ENCODE data around the gene SLC12A8. TPM values are rescaled to one million over a fixed set of nuclear protein-coding genes. Genes with fewer than 3 reads are reported as not detected.

Gene SLC12A8
- polyA plus RNA-seq, 4 donors = 5.3 to 7.9 (median 6.0) TPM

DNA sequence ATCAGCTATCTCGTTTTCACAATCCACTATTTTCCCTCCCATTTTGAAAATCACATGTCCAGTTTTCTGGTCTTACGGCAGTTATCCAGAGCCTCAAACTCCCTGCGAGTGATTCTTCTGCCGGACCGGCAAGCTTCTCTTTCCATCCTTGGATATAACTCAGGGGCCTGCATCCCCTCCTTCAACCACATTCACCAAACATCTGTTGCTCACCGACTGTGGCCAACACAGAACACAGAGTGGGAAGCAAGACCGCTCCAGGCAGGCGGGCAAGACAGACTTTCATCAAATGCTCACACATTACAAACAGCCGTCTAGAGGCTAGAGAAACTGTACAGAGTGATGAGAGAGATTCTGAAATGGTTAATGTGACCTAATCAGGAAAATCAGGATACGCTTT lies 7.6 kb upstream of the SLC12A8 start:
- no peak for DNase-seq (ENCODE audit: low read depth in 4 of 4, low spot score in 2 of 4)

DNA sequence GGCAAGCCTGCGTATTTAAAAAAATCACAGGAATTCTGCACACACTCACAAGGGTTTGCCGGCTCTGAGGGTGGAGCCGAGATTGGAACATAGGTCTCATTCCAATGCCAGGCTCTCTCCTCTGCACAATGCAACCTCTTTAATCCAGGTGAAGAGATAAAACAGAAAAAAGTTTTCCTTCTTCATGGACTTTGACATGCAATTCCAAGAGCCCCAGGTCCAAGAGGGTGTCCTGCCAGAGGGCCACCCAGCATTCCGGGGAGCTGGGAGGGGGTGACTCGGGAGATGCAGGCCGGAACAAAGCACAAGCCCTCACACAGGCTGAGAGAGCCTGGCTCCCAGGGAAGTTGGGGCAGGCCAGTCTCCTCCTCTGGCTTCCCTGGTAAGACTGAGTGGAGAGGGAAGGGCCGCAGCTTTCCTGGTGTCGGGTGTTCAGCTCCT lies 6.7 kb upstream of the SLC12A8 start:
- DNase-seq (ENCODE audit: low read depth in 4 of 4, low spot score in 2 of 4) = no peak

DNA sequence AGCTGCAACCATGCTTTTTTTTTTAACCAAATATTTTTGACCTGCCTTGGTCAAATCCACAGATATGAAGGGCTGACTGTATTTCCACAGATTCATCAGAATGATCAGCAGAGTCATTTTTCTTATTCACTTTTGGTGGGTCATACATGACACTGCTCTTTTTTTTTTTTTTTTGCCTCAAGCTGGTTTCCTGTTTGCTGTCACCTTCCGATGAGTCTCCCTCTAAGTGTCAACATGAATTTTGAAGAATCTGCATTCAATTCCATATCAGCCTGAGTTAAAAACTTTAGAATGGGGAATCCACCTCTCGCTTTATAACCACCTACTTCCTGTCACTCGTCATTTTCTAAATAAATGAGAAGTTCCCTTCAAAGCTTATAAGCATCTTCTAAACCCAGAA lies 2.2 kb upstream of the SLC12A8 start:
- DNase-seq (ENCODE audit: low read depth in 4 of 4, low spot score in 2 of 4) = no peak

DNA sequence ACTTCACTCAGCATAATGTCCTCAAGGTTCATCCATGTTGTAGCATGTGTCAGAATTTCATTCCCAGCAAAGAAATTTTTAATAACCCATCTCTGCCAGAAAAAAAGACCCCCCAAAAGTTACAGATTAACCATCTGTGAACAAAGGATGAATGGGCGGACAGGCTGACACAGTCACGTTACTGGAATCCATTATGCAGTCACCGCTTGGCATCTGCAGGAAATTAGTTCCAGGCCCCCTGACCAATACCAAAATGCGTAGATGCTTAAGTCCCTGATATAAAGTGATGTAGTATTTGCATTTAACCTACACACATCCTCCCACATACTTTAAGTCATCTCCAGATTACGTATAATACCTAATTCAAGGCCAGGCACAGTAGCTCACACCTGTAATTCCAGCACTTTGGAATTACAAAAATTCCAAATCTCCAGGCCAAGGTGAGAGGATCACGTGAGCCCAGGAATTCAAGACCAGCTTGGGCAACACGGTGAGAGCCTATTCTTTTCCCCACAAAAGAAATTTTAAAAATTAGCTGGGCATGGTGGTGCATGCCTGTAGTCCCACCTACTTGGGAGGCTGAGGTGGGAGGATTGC lies 1.5 kb upstream of the SLC12A8 start:
- DNase-seq (ENCODE audit: low read depth in 4 of 4, low spot score in 2 of 4) = no peak

DNA sequence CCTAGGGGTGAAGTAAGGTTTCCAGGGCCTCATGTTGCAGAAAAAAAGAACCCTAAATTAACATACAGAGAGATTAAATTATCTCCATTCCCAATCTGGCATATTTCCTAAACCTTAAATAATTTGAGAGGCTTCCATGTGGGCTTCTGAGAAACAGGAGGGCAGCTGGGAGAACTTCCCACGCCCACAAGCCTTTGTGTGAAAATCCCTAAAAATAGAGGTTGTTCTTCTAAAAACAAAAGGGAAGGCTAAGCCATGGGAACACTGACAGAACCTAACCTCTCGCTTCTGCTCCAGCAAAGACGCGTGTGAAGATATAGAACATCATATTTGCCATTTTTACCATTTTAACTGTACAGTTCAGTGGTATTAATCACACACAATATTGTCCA lies 812 bp upstream of the SLC12A8 start:
- no peak for DNase-seq (ENCODE audit: low read depth in 4 of 4, low spot score in 2 of 4)

DNA sequence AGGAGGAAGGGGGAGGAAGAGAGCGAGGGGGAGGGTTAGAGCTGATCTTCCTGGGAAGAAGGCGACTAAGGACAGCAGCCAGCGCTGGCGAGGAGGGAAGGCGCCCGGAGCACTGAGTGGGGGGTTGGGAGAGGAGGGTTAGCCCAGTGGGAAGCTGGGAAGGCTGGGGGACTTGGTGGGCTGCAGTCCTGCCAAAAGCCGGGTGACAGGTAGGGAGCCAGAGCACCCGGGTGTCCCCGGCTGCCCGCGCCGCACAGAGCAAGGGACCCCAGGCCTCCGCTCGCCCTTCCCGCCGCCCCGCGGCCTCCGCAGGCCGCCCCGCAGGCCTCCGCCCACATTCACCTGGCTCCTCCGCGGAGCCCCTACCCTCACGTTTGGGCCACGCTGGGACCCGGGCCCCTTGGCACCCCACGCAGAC lies 448 bp downstream of the SLC12A8 start:
- DNase-seq (ENCODE audit: low read depth in 4 of 4, low spot score in 2 of 4) = no peak

DNA sequence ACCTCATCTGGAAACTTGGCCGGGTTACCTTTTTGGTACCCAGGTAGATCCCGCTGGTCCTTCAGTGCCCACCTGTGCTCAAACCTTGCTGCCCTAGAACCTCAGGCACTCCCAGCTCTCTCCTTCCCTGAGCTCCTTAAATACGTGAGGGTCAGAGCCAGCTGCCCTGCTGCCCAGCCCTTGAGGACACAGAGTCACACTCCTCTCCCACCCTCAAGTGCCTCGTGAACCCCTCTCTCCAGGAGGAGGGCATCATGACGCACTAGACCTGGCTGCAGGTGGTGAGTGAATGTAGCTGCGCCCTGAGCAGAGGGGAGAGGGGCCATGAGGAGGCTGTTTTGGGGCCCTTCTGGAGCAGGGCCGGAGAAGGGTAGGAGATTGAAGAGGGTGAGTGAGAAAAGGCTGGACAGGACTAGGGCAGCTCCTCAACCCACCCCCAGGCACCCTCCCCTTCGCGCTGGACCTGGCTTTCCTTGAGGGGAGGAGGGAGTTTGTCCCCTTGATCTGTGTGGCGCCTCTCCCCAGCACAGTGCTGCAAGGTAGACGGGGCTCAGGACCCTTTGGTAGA lies 941 bp downstream of the SLC12A8 start:
- no peak for DNase-seq (ENCODE audit: low read depth in 4 of 4, low spot score in 2 of 4)

DNA sequence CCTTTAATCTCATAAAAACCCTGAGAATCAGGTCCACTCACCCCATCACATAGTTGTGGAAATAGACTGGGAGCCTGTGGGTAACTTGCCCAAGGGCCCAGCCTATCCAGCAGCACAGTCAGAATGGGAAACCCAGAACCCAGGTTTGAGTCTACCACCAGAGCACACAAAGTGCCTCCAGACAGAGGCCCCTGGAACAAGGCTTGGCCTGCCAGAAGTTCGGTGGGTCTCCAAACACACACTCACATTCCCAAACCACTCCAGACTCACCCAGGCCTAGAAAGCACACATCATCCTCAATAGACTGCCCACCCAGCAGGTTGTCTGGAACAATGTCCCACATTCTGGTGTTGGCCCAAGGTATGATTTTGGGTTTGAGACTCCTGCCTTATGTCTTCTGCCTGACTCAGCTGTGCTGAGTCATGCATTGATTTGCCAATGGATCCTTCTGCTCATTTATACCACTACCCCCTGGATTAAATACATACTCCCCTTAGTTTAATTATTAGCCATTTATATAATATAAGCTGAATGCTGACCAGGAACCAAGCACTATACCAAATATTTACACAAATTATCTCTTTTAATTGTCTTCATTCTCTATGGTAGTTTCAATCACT lies 4.5 kb downstream of the SLC12A8 start:
- DNase-seq (ENCODE audit: low read depth in 4 of 4, low spot score in 2 of 4) = no peak

DNA sequence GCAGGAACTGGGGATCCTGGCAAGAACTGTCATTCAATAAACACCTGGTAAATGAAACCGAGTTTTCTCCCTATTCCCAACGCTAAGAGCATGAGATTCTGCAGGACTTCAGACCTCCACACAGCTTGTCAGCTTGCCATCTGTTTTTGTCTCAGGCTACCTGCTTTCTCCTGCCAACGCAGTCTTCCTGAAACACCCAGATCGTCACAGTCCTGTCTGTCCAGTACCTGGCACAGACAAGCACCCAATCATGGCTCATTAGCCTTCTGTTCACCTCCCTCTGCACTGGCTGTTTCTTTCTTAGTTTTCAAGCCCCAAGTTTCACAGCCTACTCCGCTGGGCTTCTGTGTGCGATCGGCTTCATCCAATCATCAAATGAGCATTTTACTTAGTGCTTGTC lies 5.0 kb downstream of the SLC12A8 start:
- no peak for DNase-seq (ENCODE audit: low read depth in 4 of 4, low spot score in 2 of 4)

DNA sequence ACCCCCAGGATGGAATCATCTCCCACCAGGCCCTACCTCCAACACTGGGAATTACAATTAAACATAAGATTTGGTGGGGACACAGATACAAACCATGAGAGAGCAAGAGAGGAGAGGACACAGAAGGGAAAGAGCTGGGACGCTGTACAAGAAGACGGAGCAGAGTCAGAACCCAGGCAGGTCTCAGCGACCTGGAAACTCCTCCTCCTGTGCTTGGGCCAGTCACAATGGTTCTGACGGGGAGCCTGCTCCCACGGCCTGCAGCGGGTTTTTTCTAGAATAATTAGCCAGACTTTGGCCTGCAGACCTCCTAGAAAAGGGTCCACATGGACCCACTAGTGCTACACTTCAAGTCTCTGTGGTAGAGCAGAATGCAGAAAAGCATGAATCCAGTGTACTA lies 5.6 kb downstream of the SLC12A8 start:
- no peak for DNase-seq (ENCODE audit: low read depth in 4 of 4, low spot score in 2 of 4)

DNA sequence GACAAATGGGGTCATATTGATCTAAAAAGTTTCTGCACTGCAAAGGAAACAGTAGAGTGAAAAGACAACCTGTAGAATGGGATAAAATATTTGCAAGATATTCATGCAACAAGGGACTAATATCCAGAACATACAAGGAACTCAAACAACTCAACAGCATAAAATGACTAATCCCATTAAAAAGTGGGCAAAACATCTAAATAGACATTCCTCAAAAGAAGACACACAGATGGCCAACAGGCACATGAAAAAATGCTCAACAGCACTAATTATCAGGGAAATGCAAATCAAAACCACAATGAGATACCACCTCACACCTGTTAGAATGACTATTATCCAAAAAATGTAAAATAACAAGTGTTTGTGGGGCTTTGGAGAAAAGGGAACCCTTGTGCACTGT lies 8.8 kb downstream of the SLC12A8 start:
- no peak for DNase-seq (ENCODE audit: low read depth in 4 of 4, low spot score in 2 of 4)

DNA sequence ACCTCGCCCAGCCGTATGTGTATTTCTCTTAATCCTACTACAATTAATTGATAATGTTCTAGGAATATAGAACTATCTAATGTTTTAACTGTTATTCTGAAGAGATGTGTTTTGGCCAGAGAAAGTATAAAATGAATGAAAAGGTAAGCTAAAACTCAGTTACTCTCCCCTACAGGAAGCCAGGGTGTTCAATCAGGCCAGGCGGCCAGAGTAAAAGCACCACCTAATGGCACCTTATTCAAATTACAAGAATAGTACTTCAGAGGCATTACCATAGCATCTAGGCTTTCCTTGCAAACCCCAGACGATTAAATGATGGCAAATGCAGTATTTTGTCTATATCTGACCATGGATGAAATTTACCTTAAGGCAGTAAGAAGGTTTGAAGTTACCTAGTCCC lies 10.4 kb downstream of the SLC12A8 start:
- DNase-seq (ENCODE audit: low read depth in 4 of 4, low spot score in 2 of 4) = no peak

DNA sequence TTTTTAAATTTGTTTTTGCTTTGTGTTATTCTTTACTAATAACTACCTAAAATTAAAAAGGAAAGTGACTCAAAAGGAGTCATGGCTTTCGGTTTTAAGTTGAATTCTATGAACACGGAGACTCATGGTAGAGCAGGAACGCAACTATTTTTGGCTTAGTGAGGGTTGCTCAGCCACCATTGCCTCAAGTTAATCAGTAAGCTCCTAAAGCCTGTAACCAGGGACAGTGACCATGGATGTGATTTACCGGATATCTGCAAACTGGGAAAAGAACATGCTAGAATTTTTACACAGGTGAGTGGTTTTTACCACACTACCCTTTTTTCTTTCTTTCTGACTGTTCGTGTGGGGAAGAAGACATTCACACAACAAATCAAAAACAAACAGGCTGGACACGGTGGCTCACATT lies 11.8 kb downstream of the SLC12A8 start:
- no peak for DNase-seq (ENCODE audit: low read depth in 4 of 4, low spot score in 2 of 4)

DNA sequence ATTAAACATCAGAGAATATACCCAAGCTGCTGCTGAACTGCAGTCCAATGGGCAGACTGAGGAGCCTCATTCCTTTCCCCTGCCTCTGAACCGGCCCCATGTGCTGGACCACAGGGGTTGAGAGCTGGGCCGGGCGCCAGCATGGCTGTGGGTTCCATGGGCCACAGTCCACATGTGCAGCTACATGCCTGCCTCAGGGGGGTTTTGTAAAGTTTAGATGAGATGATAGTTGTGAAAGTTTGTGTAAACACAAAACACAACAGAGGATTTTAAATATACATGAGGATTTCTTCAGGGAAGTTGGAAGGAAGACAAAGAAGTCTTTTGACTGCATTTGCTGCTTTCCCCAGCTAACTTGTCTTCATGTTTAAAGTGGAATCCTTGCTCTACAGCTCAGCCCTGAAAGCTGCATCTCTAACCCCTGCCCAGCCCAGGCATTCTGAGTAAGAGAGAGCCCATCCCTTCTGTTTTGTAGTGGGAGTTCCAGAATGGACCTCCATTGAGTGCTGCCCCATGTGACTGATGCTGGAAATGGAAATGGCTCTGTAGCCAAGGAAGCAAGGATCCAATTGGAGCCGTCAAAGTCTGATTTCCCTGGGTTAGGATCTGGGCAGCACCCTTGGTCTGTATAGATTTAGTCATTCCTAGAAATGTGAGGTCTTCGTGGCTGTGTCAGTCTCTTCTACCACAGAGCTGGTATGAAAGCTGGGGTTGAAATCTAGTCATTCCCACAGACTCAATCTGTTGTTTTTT lies 17.5 kb downstream of the SLC12A8 start:
- DNase-seq (ENCODE audit: low read depth in 4 of 4, low spot score in 2 of 4) = no peak

DNA sequence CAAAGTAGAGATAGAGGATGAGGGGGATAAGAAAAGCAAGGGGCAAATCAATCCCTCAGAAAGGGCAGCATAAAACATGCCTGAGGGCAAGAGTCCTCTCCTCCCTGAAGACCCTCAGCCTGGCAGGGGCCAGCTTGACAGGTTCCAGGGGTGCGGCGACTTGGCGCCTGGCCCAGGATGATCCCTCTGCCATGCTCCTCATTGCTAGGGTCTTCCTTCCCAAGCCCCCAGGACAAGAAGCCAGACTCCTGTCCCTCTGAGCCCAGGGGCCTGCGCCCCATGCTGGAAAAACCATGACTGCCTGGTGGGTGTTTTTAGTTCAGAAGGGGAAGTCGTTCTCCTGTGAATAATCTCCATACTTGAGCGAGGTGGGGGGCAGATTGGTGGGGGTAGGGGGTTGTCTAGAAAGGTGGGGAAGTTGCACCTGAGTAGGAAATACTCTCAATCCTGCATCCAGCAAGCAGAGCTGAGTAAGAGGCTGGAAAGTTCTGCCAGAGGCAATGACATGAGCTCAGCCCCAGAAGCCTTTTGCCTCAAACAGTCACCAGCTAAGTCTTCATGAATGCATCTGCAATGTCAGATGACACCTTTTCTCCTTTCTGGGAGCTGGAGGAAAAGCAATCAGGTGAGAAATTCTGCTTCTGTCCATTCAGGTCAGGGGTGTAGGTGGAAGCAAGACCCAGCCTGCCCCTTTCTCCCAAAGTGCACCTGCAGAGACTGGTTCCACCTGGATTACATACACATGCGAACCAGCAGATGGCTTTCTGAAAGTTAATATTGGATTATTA lies 18.3 kb downstream of the SLC12A8 start:
- no peak for DNase-seq (ENCODE audit: low read depth in 4 of 4, low spot score in 2 of 4)

DNA sequence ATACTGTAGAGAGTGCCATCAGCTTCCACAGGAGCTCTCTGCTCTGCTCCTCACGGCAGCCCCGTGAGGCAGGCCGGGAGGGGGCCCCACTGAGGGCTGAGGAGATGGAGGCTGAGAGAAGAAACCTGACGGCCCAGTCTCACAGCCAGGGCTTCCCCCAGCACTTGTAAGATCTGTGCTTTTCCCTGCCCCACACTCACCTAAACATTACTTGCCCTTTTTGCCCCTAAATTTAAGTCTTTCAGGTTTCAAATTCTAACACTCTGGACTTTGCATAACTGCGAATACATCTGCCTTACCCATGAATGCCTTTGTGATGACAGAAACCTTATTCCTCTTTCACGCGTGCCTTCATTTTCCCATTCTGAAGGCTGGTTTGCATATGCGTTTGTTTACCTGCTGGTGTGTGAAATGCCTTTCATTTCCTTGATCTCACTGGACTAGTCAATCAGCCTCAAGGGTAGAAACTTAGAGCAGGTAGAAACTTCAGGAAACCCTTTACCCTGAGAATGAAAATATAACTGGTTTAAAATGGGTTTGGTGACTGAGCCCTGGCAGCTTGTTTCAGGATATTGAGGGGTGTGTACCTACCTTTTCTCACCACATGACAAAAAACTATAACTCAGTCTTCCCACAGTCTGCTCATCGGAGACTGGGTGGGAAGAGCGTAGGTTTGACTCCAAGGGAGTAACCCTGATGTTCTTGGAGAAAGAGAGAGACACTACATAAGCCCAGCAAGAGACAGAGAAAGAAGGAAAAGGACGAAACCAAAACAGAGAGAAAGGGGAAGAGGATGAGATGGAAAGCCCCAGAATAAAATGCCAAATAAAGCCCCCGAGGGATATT lies 20.1 kb downstream of the SLC12A8 start:
- no peak for DNase-seq (ENCODE audit: low read depth in 4 of 4, low spot score in 2 of 4)

DNA sequence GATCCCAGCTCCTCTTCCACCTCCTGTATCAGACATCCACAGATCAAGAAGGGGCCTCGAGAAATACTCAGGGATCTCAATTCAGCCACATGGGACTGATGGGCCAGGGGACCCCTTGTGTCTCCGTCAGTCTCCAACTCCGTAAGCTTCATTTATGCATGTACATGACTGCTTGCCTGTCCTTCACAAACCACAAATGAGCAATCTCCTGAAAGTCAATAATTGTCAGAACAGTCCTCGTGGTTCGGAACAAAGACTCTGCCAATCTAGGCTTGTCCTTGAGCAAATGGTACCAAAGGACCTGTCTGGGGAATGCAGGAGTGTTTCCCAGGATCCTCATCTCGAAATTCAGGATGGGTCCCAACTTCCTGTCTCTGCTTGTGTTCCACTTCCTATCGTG lies 20.8 kb downstream of the SLC12A8 start:
- DNase-seq (ENCODE audit: low read depth in 4 of 4, low spot score in 2 of 4) = no peak

DNA sequence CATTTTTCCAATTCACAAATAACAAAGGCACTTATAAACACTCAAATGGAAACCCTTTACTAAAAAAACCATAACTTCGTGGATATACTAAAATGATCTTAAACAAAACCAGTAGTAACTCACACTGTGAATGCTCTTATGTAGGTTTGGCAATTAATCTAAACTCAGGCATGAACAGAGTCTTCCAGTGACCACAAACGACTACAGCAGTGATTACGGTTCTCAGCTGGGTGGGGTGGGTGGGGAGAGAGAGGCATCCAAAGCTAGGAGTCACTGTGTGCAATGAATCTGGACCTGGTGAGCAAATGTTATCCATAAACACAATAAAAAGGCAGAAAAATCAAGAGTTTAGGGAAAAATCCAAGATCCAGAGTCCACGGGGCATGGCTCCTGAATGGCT lies 21.3 kb downstream of the SLC12A8 start:
- DNase-seq (ENCODE audit: low read depth in 4 of 4, low spot score in 2 of 4) = no peak

DNA sequence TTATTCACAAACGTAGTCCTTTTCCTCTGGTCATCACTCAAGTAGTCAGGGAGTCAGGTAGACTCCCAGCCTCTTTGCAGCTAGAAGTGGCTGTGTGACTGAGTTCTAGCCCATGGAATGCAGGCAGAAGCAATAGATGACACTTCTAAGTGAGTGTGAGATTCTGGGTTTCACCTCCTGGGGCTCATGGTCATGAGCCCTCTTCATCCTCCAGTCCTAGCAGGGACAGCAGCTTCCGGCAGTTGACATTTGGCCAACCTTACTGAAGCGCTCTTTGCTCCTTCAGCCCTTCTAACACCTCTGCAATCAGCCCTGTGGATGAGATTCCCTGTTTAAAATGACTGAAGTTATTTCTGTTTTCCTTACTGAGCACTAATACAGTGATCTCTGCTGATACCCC lies 21.8 kb downstream of the SLC12A8 start:
- no peak for DNase-seq (ENCODE audit: low read depth in 4 of 4, low spot score in 2 of 4)

Measured in left renal cortex interstitium (tissue), 4 donors.